NCI-H1436 treated with DMSO at 0.1 percent for 48 hours (cell line): ENCODE measurements around the gene TLE3.

Source experiments
- DNase-seq: peaks from one replicate; lab custom pipeline; 2025; lab: John Stamatoyannopoulos, UW

The TLE3 gene

DNA sequence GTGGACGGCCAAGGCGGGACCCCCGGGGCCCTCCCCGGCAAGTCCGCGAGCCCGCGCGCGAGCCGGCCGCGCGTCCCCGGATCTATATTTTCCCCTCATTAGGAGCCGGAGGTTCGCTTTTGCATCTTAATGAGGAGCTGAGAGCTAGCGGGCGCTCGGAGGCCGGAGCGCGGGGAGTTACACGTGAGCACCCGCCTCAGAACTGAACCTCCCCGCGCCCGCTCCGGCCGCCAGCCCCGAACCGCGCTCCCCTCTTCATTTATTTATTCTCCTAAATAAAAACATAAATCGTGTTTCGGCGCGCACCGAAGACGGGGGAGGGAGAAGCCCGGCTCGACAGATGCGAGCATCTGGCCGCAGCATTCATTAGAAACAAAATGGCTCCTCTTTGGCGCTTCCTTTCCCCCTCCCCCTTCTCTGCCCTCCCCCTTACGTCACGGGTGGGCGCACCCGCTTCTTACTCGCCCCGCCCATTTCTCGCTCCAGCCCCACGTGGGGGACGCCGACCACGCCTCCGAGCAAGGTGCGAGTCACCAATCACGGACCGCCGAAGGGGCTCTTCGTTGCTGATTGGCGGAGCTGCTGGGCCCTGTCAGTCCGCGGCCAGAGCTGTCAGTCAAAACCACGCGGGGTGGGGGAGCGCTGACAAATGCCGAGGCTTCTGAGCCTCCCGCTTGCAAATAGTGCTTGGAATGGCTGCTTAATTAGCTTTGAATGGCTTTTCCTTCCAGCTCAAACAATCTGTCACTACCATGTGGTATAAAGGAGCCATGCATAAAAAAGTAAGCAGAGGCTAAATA lies 1.6 kb upstream of the TLE3 start:
- DNase-seq = peak; percentile 98

GRCh38 chr15:70098461-70099166 lies 897 bp upstream of the TLE3 start:
- DNase-seq = no peak

DNA sequence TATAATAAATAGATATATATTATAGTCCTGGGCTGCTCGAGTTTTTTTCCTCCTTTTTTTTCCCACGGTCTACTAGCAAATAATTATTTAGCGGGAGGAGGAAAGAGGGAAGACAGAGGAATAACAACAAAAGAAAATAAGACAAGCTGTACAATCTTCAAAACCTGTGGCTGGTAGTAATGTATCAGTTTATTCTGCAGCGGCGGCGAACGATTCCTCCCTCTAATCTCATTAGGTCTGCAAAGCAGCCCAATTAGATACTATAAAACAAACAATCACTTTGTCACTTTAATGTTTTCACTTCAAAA lies 390 bp upstream of the TLE3 start:
- no peak for DNase-seq

DNA sequence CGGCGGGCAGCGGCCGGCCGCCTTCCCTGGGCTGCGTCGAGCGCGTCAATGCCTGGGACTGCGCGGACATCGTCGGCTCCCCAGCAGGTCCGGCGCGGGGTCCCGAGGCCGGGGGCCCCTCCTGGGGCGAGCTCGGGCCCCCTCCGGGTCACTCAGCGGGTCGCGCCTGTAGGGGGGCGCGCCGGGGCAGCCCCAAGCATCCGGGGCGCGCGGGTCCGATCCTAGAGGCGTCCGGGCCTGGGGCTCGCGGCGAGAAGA lies 725 bp downstream of the TLE3 start:
- no peak for DNase-seq

- DNase-seq = no peak
Measured at GRCh38 chr15:70096215-70097062, 1.3 kb downstream of the TLE3 start.

DNA sequence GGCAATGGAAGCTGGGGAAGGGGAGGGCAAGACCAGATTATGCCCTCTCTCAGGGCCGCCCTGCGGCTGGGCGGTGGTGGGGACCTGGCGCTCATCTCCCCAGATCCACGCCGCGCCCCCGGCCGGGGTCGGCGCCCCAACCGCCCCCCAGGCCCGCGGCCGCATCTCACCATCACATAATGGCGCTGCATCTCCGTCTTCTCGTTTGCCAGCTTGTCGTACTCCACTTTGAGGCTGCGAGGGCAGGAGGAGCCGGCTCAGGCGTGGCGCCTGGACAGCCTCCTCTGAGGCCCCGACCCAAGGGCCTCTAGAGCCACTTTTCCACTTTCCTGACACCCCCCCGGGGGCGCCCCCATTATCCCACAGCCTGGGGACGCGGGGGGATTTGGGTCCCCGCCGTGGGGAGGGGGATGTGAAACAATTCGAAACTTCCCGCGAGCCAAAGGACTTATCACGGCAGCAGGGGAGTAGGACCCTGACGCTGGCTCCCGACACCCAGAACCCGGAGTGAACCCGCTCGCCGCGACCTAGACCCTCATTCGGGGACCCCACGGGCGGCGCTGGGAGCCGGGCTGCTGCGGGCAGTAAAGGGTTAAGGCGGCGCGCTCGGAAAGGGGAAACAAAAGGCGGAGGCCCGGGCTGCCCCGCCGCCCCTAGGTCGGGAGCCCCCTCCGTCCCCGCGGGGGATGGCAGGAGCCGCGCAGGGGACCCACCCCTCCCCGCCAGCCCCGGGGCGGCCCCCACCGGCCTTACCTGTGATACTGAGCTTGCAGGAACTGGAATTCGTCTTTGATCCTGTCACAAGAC lies 2.1 kb downstream of the TLE3 start:
- no peak for DNase-seq

DNA sequence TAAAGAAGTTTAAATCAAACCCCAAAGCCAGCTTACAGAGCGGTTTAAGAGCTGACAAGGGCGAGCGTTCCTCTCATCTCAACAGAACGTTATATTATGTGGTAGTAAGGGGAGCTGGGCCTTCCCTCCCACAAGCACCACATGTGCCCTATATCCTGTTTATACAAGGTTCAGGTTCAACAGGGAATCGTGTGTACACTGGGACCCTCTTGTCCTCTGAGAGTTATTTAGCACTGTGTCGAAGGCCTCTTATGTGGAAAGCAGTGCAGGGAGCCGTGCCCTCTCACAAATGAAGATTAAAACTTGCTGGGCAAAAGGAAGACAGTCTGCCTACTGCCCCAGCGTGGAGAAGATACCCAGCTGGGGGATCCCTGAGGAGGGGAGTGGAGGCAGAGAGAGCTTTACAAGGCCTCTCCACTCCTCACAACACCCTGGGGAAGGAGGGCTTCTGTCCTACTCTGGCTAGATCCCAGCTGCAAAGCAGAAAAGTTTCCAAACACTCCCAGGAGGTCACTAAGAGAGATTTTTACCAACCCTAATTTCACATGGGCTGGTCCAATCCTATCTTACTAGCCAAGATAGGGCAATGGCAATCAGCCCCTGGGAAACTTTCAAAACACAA lies 2.9 kb downstream of the TLE3 start:
- DNase-seq = no peak

DNA sequence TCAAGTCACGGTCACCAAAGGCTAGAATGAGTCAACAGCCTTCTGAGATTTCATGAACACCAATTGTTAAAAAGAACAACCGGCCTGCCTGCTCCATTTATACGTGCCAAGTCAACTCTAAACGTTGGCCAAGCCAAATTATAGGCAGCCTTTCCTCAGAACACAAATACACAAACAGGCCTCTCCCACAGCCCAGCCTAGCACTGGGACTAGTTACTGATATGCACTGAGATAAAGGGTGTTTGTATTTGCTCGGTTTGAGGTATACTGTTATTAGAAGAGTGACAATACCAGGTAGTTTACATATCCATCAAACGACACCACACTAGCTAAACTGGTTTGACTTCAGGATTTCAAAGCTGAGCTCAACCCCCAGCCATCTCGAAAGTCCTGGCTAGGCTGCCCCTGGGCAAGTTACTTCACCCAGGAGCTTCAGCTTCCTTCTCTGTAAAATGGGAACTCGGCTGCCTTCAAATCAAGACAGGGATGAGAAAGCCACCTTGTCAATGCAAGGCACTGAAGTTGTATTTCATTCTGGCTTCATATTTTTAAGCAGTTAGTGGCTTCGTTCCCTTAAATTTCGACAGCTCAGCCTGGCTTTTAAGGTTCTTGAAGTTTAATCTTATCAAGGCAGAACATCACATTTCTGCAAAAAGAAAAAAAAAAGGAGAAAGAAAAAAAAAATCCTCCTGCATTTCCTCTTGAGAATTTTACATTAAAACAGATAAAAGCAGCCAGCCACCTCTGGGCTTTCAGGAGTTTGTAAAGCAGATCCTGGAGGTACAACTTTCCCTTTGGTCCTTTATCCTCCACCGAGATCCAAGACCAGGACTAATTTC lies 4.0 kb downstream of the TLE3 start:
- DNase-seq = no peak

GRCh38 chr15:70093070-70093469 lies 4.6 kb downstream of the TLE3 start:
- DNase-seq = no peak

- DNase-seq = no peak
Measured at GRCh38 chr15:70092464-70093027, 5.2 kb downstream of the TLE3 start.

DNA sequence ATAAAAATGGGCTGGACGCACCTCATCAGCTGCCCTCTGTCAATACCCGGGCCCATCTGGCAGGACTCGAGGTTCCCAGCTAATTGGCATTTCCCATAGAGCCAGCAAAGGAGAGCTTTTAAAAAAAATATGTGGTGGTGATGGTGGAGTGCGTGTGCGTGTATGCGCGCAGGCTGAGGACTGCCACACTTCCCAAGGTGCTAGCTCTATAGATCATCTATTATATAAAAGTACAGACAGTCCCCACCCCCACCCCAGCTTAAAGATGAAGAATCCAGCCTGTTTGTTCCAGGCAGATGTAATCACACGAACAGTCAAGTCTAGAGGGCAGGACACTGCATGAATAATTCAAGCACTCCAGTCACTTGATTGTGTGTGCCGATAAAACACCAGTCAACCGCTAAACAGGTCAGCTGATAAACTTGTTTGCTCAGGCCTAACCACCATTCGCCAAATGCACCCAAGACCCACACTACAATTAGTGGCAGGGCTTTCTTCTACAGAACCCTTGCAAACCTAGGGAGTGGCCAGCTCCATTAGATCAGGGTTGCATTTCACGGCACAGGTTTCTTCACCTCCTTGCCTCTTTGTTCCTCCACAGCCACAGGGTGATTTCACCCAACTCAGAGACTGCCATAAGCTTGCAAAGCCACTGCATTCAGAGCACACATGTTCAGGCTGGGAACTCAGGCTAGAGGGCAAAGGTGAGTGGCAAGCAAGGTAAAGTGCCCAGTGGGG lies 5.8 kb downstream of the TLE3 start:
- DNase-seq = no peak

GRCh38 chr15:70090436-70091296 lies 7.1 kb downstream of the TLE3 start:
- DNase-seq = no peak

GRCh38 chr15:70089692-70089971 lies 8.1 kb downstream of the TLE3 start:
- no peak for DNase-seq

DNA sequence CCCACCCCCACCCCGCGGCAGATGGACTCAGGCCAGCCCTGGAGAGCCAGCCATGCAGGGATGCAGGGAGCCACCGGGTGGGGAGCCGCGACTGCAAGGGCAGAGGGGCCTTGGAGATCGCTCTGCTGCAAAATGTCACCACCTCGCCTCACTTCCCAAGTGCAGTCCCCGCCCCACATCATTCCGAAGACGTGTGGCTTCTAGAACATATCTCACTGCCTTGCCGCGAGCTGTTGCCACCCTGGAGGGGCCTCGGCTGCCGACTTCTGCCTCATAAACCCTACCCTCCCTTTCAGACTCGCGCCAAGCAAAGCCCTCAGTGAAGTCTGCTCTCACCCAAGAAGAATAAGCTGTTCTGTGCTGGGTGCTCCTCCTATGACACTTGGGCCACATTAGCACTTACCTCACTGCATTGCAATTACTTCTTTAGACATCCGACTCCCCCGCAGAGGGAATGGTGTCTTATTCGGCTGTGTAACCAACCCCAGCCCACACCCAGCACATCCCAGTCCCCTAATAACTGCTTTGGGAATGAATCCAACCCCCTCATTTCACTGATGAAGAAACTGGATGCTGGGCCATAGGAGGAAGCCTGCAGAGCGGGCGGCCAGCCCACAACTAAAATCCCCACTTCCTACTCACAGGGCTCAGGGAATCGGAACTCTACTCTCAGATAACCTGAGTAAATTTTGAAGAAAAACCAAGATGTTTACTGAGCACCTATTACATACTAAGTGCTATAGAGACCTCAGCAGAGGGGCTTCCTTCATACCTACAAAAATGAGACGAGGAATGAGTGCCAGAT lies 8.6 kb downstream of the TLE3 start:
- no peak for DNase-seq

DNA sequence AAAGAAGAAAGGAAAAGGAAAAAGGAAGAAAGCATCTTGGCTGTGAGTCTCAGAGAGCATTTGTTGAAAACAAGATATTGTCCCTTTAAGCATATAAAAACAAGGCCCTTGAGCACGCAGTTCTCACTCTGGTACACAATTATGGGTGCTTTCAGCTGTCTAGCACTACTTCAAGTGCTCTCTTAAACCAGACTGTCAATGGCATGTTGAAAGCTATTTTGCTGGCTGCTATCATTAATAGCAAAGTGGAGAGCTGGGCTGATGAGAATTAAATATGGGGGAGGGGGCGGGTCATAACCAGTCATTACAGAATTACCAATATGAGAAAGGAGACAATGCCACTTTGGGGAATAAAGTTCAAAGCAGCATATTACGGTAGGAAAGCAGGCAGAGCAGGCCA lies 9.3 kb downstream of the TLE3 start:
- peak; percentile 86 for DNase-seq

DNA sequence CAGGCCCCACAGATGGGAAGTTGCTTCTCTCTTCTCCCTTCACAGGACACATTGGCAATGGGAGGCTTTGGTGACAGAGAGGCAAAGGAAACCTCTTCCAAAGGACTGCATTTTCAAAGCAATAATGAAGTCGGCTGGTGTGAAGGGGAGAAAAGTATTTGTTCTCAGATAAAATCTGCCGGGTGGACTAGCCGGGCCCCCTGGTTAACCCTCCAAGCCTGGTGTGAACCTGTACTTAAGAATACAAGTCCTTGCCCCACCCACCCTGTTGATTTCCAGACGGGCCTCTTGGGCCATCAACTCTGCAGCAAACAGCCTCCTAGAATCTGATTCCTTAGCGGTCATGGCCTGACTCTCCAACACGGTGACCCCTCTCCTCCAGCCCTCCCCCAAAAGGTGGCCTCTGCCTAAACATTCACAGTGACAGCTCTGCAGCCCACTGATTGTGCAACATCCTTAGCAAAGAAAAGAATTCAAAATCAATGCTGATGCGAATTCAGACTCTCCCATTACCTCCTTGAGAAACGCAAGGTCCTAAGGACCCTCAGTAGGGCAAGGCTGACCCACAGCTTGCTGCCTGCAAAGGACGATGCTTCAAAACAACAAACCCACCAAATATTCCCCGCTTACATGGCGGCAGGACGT lies 9.9 kb downstream of the TLE3 start:
- DNase-seq = no peak

DNA sequence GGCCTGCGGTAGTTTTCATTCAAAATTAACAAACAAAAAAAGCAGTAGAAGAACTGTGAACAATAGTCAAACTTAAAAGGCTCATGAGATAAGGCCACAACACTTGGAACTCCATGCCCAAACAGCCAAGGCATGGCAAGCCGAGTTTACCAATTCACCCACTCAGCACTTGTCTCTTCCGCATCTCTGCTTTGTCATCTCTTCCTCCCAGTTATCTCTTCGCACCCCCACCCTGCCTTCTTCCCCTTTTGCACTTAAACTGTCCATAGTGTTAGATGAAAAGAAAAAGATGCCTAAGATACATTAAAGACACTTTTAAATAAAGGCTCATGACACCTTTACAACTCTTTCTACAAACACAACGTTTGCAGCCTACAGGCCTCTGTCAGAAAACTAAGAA lies 11.1 kb downstream of the TLE3 start:
- no peak for DNase-seq

- DNase-seq = no peak
Measured at GRCh38 chr15:70084461-70084860, 13.3 kb downstream of the TLE3 start.
